Fibroblast of skin of right quadriceps (primary cell): Measurements from ENCODE around the gene RARS1.

ENCODE experiments used
- DNase-seq: peaks from one replicate; pipeline ENCODE4 v3.0.0-alpha.2; 2013

The RARS1 gene

DNA sequence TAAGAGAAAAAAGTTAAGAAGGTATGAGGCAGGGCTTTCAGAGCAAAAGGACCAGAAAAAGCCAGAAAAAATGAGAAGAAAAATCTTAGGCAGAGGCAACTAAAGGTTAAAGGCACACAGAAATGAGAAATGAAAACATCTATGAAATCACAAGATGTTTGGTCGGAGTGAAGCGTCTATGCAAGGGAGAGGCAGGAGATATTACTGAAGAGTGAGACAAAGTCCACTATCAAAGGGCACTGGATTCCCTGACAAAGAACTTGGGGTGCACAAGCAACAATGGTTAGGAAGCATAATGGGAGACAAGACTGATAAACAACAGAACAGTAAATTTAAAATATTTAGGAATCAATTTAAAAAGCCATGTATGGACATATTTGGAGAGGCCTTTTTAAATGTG is 76.0 kb downstream of the RARS1 start:
- no peak for DNase-seq

DNA sequence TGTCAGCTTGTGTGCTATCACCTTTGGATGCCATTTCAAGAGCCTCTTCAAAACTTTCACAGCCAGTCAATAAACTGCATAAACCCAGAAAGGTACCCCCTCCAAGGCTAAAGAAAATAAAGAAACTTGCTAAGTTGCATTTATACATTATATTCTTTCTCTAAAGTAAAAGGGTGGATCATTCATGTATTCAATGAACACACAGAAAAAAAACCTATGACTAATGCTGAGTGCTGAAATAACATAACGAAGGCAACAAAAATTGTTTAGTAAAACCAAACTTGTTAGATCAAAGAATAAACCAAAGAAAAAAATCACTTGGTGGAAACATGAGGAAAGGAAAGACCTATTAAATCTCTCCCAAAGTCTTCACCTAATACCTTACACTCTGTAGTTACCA is 77.7 kb downstream of the RARS1 start:
- no peak for DNase-seq

DNA sequence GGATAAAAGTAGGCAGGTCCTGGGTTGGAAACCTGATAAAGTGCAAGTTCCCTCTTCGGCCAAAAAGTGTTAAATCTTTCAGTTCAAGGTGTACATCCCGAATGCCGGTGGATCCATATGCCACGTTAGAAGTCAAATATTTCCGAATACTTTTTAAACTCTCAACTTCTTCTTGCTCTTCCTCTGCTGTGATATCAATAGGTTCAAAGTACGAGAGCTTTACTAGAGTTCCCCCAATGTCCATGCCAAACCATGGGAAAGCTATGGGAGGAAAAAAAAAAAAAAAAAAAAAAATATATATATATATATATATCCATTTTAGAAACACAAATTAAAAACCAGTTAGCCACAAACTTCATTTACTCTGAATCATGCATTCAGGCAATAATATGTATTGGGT is 82.5 kb downstream of the RARS1 start:
- DNase-seq = no peak
